ENCODE data around the gene LIN52. TPM values are rescaled to one million over a fixed set of nuclear protein-coding genes. Genes with fewer than 3 reads are reported as not detected.
A peak's percentile ranks its signal among the peaks of the same experiment; 100 is the strongest.

Gene LIN52
- total and polyA plus RNA-seq, 2 of the 8 experiments (the other 6 are each of a cell fraction or from before 2014, with no cell fraction given) = 6.8 to 11.6 TPM

GRCh38 chr14:74084277-74085046 is at the start of gene LIN52, which contains the start of gene ALDH6A1 (continued):
- TF ChIP-seq SRF (IDR thresholded peaks at IDR 0.05; ENCODE audit: low read depth, low read length) (0 out of 2 replicates have a peak, but pooled peaks have one; percentile 26), KDM4A (IDR thresholded peaks at IDR 0.05; ENCODE audit: low read depth, low read length, severe bottlenecking) (peak; percentile 68), EZH2 (IDR thresholded peaks at IDR 0.05; ENCODE audit: low read depth, low read length, severe bottlenecking) (no peak), KDM5A (IDR thresholded peaks at IDR 0.05; ENCODE audit: low read length) (peak; percentile 93; the same call in 1 of the 2 replicates), TAF1 (IDR thresholded peaks at IDR 0.05; ENCODE audit: low read depth, low read length) (peak; percentile 96), SIRT6 (IDR thresholded peaks at IDR 0.05; ENCODE audit: low read length) (no peak), RFX5 (IDR thresholded peaks at IDR 0.05; ENCODE audit: borderline replicate concordance, low read depth, low read length) (peak; percentile 35; the same call in 1 of the 2 replicates), SP4 (IDR thresholded peaks at IDR 0.05; ENCODE audit: low read length) (no peak; the same call in 1 of the 2 replicates), EP300 (IDR thresholded peaks at IDR 0.05; ENCODE audit: borderline replicate concordance in 1 of 2, low read depth in 2 of 2, low read length in 2 of 2) (peak in 1 of 2 experiments; percentile 77; a peak in 1 of 3 replicates), POLR2A (IDR thresholded peaks at IDR 0.05; ENCODE audit: control extremely low read depth in 1 of 2, low read depth in 2 of 2, low read length in 2 of 2) (peak; percentile 96 to 98), USF2 (IDR thresholded peaks at IDR 0.05; ENCODE audit: low read length) (peak; percentile 94), NRF1 (IDR thresholded peaks at IDR 0.05; ENCODE audit: low read depth, low read length) (no peak), CTCF (IDR thresholded peaks at IDR 0.05; ENCODE audit: control extremely low read depth in 1 of 3, insufficient read depth in 1 of 3, low read depth in 1 of 3, low read length in 3 of 3) (peak in 1 of 3 experiments; percentile 11; a peak in 1 of 4 replicates), E2F6 (IDR thresholded peaks at IDR 0.05) (peak; percentile 67), RXRA (IDR thresholded peaks at IDR 0.05; ENCODE audit: insufficient read depth, low read depth, low read length) (no peak), CBX8 (IDR thresholded peaks at IDR 0.05; ENCODE audit: borderline replicate concordance, low read depth, low read length) (no peak), CREB1 (IDR thresholded peaks at IDR 0.05) (peak; percentile 73), CHD2 (IDR thresholded peaks at IDR 0.05; ENCODE audit: low read length) (peak; percentile 78), TEAD4 (IDR thresholded peaks at IDR 0.05; ENCODE audit: low read depth, low read length) (0 out of 2 replicates have a peak, but pooled peaks have one; percentile 1), BRCA1 (IDR thresholded peaks at IDR 0.05; ENCODE audit: low read depth, low read length) (no peak)

Data from H1 (cell line).